ENCODE measurements around the gene TMPRSS11A. TPM values are rescaled to one million over a fixed set of nuclear protein-coding genes. Genes with fewer than 3 reads are reported as not detected.

Gene TMPRSS11A
- total and polyA plus RNA-seq, 2 experiments from 2014 or later, result not detected

GRCh38 chr4:67883902-67884301, 79.4 kb downstream of the TMPRSS11A start, which contains the start of gene TMPRSS11D (continued):
- TF ChIP-seq CREB1 (CRISPR knock-in tag; IDR thresholded peaks at IDR 0.05; ENCODE audit: low read depth) (no peak), ZNF114 (CRISPR knock-in tag; IDR thresholded peaks at IDR 0.05) (no peak), NANOG (IDR thresholded peaks at IDR 0.05; ENCODE audit: borderline replicate concordance) (no peak), JUNB (IDR thresholded peaks at IDR 0.05; ENCODE audit: unreplicated experiment) (no peak), CTCF (conservative IDR thresholded peaks at IDR 0.05; ENCODE audit: low read depth in 2 of 2) (no peak), ETS1 (IDR thresholded peaks at IDR 0.05) (no peak), STAT1 (IDR thresholded peaks at IDR 0.05; ENCODE audit: unreplicated experiment) (no peak)

- Mint-ChIP-seq H3K4me3 (no peak overlapping the region), H3K9me3 (no peaks in the 10 kb centered on the region), H3K4me1 (peaks cover 11% of the 10 kb centered on the region; the same call in 2 of the 3 replicates), H3K27ac (no peak overlapping the region), H3K36me3 (ENCODE audit: low read depth) (no peaks in the 10 kb centered on the region), H3K27me3 (ENCODE audit: insufficient read depth, low read depth, poor library complexity) (no peaks in the 10 kb centered on the region)
- no peaks in the 10 kb centered on the region for H4K20me1 ChIP-seq (replicated peaks; ENCODE audit: insufficient read depth)
- no peaks in the 10 kb centered on the region for H3K9me2 ChIP-seq (ENCODE audit: insufficient read depth)
- ATAC-seq (no peak), DNase-seq (ENCODE audit: low spot score) (no peak)
- no peaks in the 10 kb centered on the region for H3F3A ChIP-seq (replicated peaks; ENCODE audit: low read depth)
- no peaks in the 10 kb centered on the region for H3K79me2 ChIP-seq (replicated peaks; ENCODE audit: insufficient read depth)
- no peaks in the 10 kb centered on the region for H3K4me1 ChIP-seq (ENCODE audit: insufficient read depth)
- no peak overlapping the region for H3K4me3 ChIP-seq
- no peak for TF ChIP-seq EZH2phosphoT487 (IDR thresholded peaks at IDR 0.05; ENCODE audit: unreplicated experiment)
- TF ChIP-seq REST (IDR thresholded peaks at IDR 0.05; ENCODE audit: unreplicated experiment), result no peak
- TF ChIP-seq ETS1 (IDR thresholded peaks at IDR 0.05), result no peak
- H3K27me3 ChIP-seq (ENCODE audit: insufficient read depth), result no peaks in the 10 kb centered on the region
- H3K27ac ChIP-seq (ENCODE audit: low read depth), result no peak overlapping the region
- no peaks in the 10 kb centered on the region for H3K36me3 ChIP-seq (ENCODE audit: insufficient read depth)
- no peak overlapping the region for H2AFZ ChIP-seq
- no peak overlapping the region for H3K4me2 ChIP-seq
These were observed 79.8 kb downstream of the TMPRSS11A start for GRCh38 chr4:67883458-67883857.
